Neural cell (in vitro differentiated cells): Measurements from ENCODE around the gene DCDC1. TPM values are rescaled to one million over a fixed set of nuclear protein-coding genes. Genes with fewer than 3 reads are reported as not detected.

Experiments used
- H2AFZ ChIP-seq: fragments of 200-600, 300-800 bp; sonication (generic), shearing (Covaris generic); 2 replicates; pipeline ENCODE4 v1.6.0; 2014; ENCODE audit warnings: low read depth, mild to moderate bottlenecking, antibody characterized with exemption, low read length, moderate library complexity
- H3F3A ChIP-seq: fragments of 200-600 bp; shearing (Covaris generic); 2 replicates; pipeline ENCODE4 v1.6.1; 2016; ENCODE audit warnings: mild to moderate bottlenecking, moderate library complexity, mixed read lengths, antibody characterized with exemption, low read length; ENCODE audit not compliant: insufficient read depth, poor library complexity, severe bottlenecking
- H3K27ac ChIP-seq: fragments of 200-600, 300-800 bp; sonication (generic), shearing (Covaris generic); 2 replicates; pipeline ENCODE4 v1.5.1; 2014; ENCODE audit warnings: mild to moderate bottlenecking, low read length, moderate library complexity
- H3K27me3 ChIP-seq: fragments of 300-800, 200-600 bp; sonication (generic), shearing (Covaris generic); 2 replicates; pipeline ENCODE4 v1.6.0; 2014; ENCODE audit warnings: mild to moderate bottlenecking, low read depth, low read length, moderate library complexity; ENCODE audit not compliant: insufficient read depth
- H3K36me3 ChIP-seq: fragments of 300-800, 200-600 bp; sonication (generic), shearing (Covaris generic); 2 replicates; pipeline ENCODE4 v1.5.1; 2014; ENCODE audit warnings: mild to moderate bottlenecking, antibody characterized with exemption, low read length, moderate library complexity; ENCODE audit not compliant: insufficient read depth
- H3K4me2 ChIP-seq: fragments of 300-800, 200-600 bp; sonication (generic), shearing (Covaris generic); 2 replicates; pipeline ENCODE4 v1.6.0; 2014; ENCODE audit warnings: mild to moderate bottlenecking, low read length
- H3K4me3 ChIP-seq: fragments of 300-800, 200-600 bp; sonication (generic), shearing (Covaris generic); 2 replicates; pipeline ENCODE4 v1.5.1; 2014; ENCODE audit warnings: mild to moderate bottlenecking, low read length, moderate library complexity
- H3K79me2 ChIP-seq: fragments of 200-600 bp; shearing (Covaris generic); replicated peaks from 2 replicates; pipeline ENCODE4 v1.6.0; 2014; ENCODE audit warnings: mild to moderate bottlenecking, low read length, moderate library complexity; ENCODE audit not compliant: insufficient read depth
- H3K9ac ChIP-seq: fragments of 300-800, 200-600 bp; sonication (generic), shearing (Covaris generic); 2 replicates; pipeline ENCODE4 v1.6.1; 2016; ENCODE audit warnings: mild to moderate bottlenecking, low read length, mixed read lengths
- H3K9me2 ChIP-seq: fragments of 200-600 bp; shearing (Covaris generic); 2 replicates; pipeline ENCODE4 v1.6.1; 2016; ENCODE audit warnings: mild to moderate bottlenecking, low read length, mixed read lengths; ENCODE audit not compliant: insufficient read depth
- H3K9me3 ChIP-seq: fragments of 200-600, 300-800 bp; sonication (generic), shearing (Covaris generic); 2 replicates; pipeline ENCODE4 v1.6.1; 2016; ENCODE audit warnings: mild to moderate bottlenecking, mixed run types, low read length, moderate library complexity, mixed read lengths
- H4K20me1 ChIP-seq: fragments of 200-600 bp; shearing (Covaris generic); 2 replicates; pipeline ENCODE4 v1.6.1; 2016; ENCODE audit warnings: mild to moderate bottlenecking, mixed run types; ENCODE audit not compliant: insufficient read depth
- EP300 ChIP-seq: fragments of 450-650 bp; conservative IDR thresholded peaks from 2 replicates; pipeline ENCODE4 v1.6.1; 2014; ENCODE audit warnings: antibody characterized with exemption, mild to moderate bottlenecking, moderate library complexity; ENCODE audit not compliant: poor library complexity, severe bottlenecking
- EZH2 ChIP-seq: fragments of 200-600, 300-800 bp; shearing (Covaris generic), sonication (generic); IDR thresholded peaks from 2 replicates; pipeline ENCODE4 v1.6.1; 2014; ENCODE audit warnings: antibody characterized with exemption, low read length, borderline replicate concordance, mild to moderate bottlenecking; ENCODE audit not compliant: insufficient read depth, poor library complexity, severe bottlenecking
- MXI1 ChIP-seq: fragments of 450-650 bp; conservative IDR thresholded peaks from 2 replicates; pipeline ENCODE4 v1.6.1; 2014; ENCODE audit warnings: antibody characterized with exemption, mild to moderate bottlenecking; ENCODE audit not compliant: poor library complexity, severe bottlenecking
- POLR2AphosphoS5 ChIP-seq: IDR thresholded peaks from 2 replicates; pipeline ENCODE4 v1.6.1; 2012
- RAD21 ChIP-seq: fragments of 450-650 bp; conservative IDR thresholded peaks from 2 replicates; pipeline ENCODE4 v1.6.1; 2014; ENCODE audit warnings: antibody characterized with exemption, mild to moderate bottlenecking, moderate library complexity
- SMC3 ChIP-seq: fragments of 450-650 bp; conservative IDR thresholded peaks from 2 replicates; pipeline ENCODE4 v1.6.1; 2014; ENCODE audit warnings: antibody characterized with exemption, mild to moderate bottlenecking, moderate library complexity; ENCODE audit not compliant: poor library complexity
- TAF1 ChIP-seq: IDR thresholded peaks from 2 replicates; pipeline ENCODE4 v1.6.1; 2012; ENCODE audit warnings: low read depth
- polyA plus RNA-seq: library from polyadenylated mRNA; depleted of rRNA; stranded (reverse); fragments of >200 nt; gene quantifications from 2 replicates; pipeline ENCODE4 v1.2.3, GENCODE V29; 2014
- TF ChIP-seq, protein P1 (sequence below): IDR thresholded peaks from 2 replicates; pipeline ENCODE4 v1.6.1; 2012; ENCODE audit warnings: borderline replicate concordance
- TF ChIP-seq, protein P2 (sequence below): fragments of 450-650 bp; IDR thresholded peaks from 2 replicates; pipeline ENCODE4 v1.5.1; 2014; ENCODE audit warnings: antibody characterized with exemption, mild to moderate bottlenecking, moderate library complexity; ENCODE audit not compliant: poor library complexity, severe bottlenecking

Gene DCDC1
- polyA plus RNA-seq, 1 donor from 2014 or later, result 5.0 TPM

DNA sequence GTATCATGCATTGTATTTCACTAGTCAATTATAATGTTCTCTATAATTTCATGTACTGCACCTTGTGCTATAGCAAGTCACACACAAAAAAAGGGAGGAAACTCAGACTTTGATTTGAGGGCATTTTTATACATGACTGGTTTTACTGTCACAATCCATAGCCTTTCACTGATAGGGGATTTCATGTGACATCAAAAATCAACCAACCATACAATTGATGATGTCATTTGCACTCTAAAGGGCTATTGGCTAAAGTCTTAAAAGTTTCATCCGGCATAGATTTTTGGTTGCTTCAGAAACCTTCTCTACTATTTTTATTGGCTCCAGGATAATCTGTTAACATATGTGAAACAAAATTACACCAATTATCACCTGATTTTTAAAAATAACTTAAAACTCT, 237.8 kb downstream of the DCDC1 start:
- Histone ChIP-seq H2AFZ (no peak overlapping the region), H3K27me3 (no peaks in the 10 kb centered on the region), H3K36me3 (no peaks in the 10 kb centered on the region), H3K9me3 (no peaks in the 10 kb centered on the region), H3K4me2 (no peak overlapping the region), H3K9ac (no peak overlapping the region), H3K79me2 (no peaks in the 10 kb centered on the region), H4K20me1 (no peaks in the 10 kb centered on the region), H3K27ac (no peak overlapping the region), H3F3A (no peaks in the 10 kb centered on the region), H3K9me2 (no peaks in the 10 kb centered on the region), H3K4me3 (no peak overlapping the region)
- TF ChIP-seq TAF1, result no peak
- TF ChIP-seq MXI1, result no peak
- TF ChIP-seq, protein P1, sequence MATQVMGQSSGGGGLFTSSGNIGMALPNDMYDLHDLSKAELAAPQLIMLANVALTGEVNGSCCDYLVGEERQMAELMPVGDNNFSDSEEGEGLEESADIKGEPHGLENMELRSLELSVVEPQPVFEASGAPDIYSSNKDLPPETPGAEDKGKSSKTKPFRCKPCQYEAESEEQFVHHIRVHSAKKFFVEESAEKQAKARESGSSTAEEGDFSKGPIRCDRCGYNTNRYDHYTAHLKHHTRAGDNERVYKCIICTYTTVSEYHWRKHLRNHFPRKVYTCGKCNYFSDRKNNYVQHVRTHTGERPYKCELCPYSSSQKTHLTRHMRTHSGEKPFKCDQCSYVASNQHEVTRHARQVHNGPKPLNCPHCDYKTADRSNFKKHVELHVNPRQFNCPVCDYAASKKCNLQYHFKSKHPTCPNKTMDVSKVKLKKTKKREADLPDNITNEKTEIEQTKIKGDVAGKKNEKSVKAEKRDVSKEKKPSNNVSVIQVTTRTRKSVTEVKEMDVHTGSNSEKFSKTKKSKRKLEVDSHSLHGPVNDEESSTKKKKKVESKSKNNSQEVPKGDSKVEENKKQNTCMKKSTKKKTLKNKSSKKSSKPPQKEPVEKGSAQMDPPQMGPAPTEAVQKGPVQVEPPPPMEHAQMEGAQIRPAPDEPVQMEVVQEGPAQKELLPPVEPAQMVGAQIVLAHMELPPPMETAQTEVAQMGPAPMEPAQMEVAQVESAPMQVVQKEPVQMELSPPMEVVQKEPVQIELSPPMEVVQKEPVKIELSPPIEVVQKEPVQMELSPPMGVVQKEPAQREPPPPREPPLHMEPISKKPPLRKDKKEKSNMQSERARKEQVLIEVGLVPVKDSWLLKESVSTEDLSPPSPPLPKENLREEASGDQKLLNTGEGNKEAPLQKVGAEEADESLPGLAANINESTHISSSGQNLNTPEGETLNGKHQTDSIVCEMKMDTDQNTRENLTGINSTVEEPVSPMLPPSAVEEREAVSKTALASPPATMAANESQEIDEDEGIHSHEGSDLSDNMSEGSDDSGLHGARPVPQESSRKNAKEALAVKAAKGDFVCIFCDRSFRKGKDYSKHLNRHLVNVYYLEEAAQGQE, result no peak
- TF ChIP-seq RAD21, result no peak
- no peak for TF ChIP-seq EZH2
- TF ChIP-seq SMC3, result no peak
- no peak for TF ChIP-seq POLR2AphosphoS5
- TF ChIP-seq, protein P2, sequence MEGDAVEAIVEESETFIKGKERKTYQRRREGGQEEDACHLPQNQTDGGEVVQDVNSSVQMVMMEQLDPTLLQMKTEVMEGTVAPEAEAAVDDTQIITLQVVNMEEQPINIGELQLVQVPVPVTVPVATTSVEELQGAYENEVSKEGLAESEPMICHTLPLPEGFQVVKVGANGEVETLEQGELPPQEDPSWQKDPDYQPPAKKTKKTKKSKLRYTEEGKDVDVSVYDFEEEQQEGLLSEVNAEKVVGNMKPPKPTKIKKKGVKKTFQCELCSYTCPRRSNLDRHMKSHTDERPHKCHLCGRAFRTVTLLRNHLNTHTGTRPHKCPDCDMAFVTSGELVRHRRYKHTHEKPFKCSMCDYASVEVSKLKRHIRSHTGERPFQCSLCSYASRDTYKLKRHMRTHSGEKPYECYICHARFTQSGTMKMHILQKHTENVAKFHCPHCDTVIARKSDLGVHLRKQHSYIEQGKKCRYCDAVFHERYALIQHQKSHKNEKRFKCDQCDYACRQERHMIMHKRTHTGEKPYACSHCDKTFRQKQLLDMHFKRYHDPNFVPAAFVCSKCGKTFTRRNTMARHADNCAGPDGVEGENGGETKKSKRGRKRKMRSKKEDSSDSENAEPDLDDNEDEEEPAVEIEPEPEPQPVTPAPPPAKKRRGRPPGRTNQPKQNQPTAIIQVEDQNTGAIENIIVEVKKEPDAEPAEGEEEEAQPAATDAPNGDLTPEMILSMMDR, result no peak
- no peak for TF ChIP-seq EP300

DNA sequence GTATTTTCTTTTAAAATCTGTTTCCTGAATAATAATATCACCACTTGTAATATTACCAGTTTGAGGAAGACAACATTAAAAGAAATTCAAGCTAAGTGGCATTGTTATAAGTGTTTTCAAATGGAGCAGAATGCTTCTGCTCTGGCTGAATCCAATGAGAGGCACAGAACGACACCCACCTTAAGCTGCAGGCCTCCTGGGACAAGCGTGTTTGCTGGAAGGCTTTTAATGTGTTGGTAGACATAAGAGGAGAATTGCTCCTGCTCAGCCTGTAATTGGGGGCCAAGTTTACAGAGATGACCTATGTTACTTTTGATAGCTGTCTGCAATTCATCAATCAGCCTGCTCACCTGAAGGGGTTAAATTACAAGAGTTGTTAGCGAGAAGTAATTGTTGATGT, 242.2 kb downstream of the DCDC1 start:
- no peaks in the 10 kb centered on the region for H3K9me2 ChIP-seq
- H3K79me2 ChIP-seq, result no peaks in the 10 kb centered on the region
- no peaks in the 10 kb centered on the region for H3F3A ChIP-seq
- no peaks in the 10 kb centered on the region for H4K20me1 ChIP-seq
- H3K4me3 ChIP-seq, result no peak overlapping the region
- no peak for TF ChIP-seq TAF1
- peak; percentile 13 for TF ChIP-seq EP300
- no peak overlapping the region for H3K27ac ChIP-seq
- no peak overlapping the region for H2AFZ ChIP-seq
- no peaks in the 10 kb centered on the region for H3K9me3 ChIP-seq
- no peak overlapping the region for H3K4me2 ChIP-seq
- H3K9ac ChIP-seq, result no peak overlapping the region
- no peaks in the 10 kb centered on the region for H3K36me3 ChIP-seq
- H3K27me3 ChIP-seq, result no peaks in the 10 kb centered on the region

DNA sequence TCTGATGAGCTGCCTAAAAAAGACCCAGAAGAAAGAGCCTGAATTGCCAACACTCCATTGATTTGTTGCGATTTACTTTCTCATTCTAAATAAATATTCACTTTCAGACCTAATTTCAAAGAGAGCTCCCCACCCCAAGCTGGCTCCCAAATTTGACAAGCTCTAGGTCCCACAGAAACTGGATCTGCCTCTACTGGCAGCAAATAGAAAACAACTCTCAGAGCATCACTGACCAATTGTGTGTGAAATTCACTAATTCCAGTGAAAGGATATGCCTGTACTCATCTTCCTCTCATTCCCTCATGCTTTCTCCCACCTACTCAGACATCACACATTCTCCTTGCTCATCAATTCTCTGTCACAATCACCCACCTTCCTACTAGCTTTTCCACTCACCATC, 249.1 kb downstream of the DCDC1 start:
- Histone ChIP-seq H3K9me2 (no peaks in the 10 kb centered on the region), H3K4me2 (no peak overlapping the region)

More for the DNA sequence above, 249.1 kb downstream of the DCDC1 start:
- H3K79me2 ChIP-seq, result no peaks in the 10 kb centered on the region
- TF ChIP-seq, protein P1, result no peak
- TF ChIP-seq EP300, result no peak
- TF ChIP-seq EZH2, result no peak
- TF ChIP-seq TAF1, result no peak
- no peak for TF ChIP-seq SMC3
- TF ChIP-seq, protein P2, result no peak
- TF ChIP-seq RAD21, result no peak
- TF ChIP-seq MXI1, result no peak
- TF ChIP-seq POLR2AphosphoS5, result no peak
- no peaks in the 10 kb centered on the region for H3K27me3 ChIP-seq
- H4K20me1 ChIP-seq, result no peaks in the 10 kb centered on the region
- H3K36me3 ChIP-seq, result no peaks in the 10 kb centered on the region
- H3K27ac ChIP-seq, result no peak overlapping the region
- no peak overlapping the region for H3K9ac ChIP-seq
- no peaks in the 10 kb centered on the region for H3F3A ChIP-seq
- no peak overlapping the region for H2AFZ ChIP-seq
- no peaks in the 10 kb centered on the region for H3K9me3 ChIP-seq
- no peak overlapping the region for H3K4me3 ChIP-seq
